MCF 10A (cell line): Measurements from ENCODE around the gene NEK6. TPM values are rescaled to one million over a fixed set of nuclear protein-coding genes. Genes with fewer than 3 reads are reported as not detected.

Source experiments
- BruUV-seq: library from RNA; stranded (reverse); fragments of 400-500 nt; replicated peaks from 2 replicates; lab custom pipeline; 2021; lab: Mats Ljungman, UMichigan
- CTCF ChIA-PET: fragments of 300-600 bp; sonication (Branson Sonifier 250); formaldehyde crosslinking; extraction: SDS; loops from one replicate; lab custom pipeline; 2021; ENCODE audit warnings: antibody characterized with exemption, inconsistent platforms; lab: Yijun Ruan, JAX
- POLR2A ChIA-PET: fragments of 300-600, 350-650 bp; sonication (Branson Sonifier 250); formaldehyde crosslinking; extraction: SDS; loops from one replicate; lab custom pipeline; 2020; ENCODE audit warnings: antibody characterized with exemption, inconsistent platforms; lab: Yijun Ruan, JAX
- DNase-seq: peaks from one replicate; pipeline ENCODE4 v3.0.0-alpha.2; 2018; ENCODE audit not compliant: unreplicated experiment
- H3K27ac Mint-ChIP-seq: one replicate; pipeline ENCODE4 v1.8.0; 2022; ENCODE audit warnings: mild to moderate bottlenecking, low read depth, mixed read lengths; ENCODE audit not compliant: unreplicated experiment
- H3K27me3 Mint-ChIP-seq: one replicate; pipeline ENCODE4 v1.8.0; 2022; ENCODE audit warnings: mixed read lengths; ENCODE audit not compliant: insufficient read depth, unreplicated experiment
- H3K36me3 Mint-ChIP-seq: one replicate; pipeline ENCODE4 v1.8.0; 2022; ENCODE audit warnings: mild to moderate bottlenecking, moderate library complexity, mixed read lengths; ENCODE audit not compliant: insufficient read depth, unreplicated experiment
- H3K4me1 Mint-ChIP-seq: one replicate; pipeline ENCODE4 v1.8.0; 2022; ENCODE audit warnings: mixed read lengths; ENCODE audit not compliant: insufficient read depth, unreplicated experiment
- H3K4me3 Mint-ChIP-seq: one replicate; pipeline ENCODE4 v1.8.0; 2022; ENCODE audit warnings: mild to moderate bottlenecking, moderate library complexity, mixed read lengths; ENCODE audit not compliant: unreplicated experiment
- H3K9me3 Mint-ChIP-seq: one replicate; pipeline ENCODE4 v1.8.0; 2022; ENCODE audit warnings: mixed read lengths; ENCODE audit not compliant: unreplicated experiment
- intact Hi-C: fragments of 100-400 bp; cut with micrococcal nuclease; formaldehyde crosslinking; loops from 2 replicates; pipeline ENCODE4 v1.14.1; 2022
- total RNA-seq: library from RNA; stranded (reverse); gene quantifications from 2 replicates; pipeline ENCODE4 v1.2.3, GENCODE V29; 2022
- TF ChIP-seq, protein P1 (sequence below): fragments of 200-600 bp; IDR thresholded peaks from one replicate; pipeline ENCODE4 v1.8.0; 2022; ENCODE audit warnings: antibody characterized with exemption, mild to moderate bottlenecking; ENCODE audit not compliant: unreplicated experiment

NEK6 gene
- total RNA-seq, 1 experiment from 2014 or later: 27.5 TPM

DNA sequence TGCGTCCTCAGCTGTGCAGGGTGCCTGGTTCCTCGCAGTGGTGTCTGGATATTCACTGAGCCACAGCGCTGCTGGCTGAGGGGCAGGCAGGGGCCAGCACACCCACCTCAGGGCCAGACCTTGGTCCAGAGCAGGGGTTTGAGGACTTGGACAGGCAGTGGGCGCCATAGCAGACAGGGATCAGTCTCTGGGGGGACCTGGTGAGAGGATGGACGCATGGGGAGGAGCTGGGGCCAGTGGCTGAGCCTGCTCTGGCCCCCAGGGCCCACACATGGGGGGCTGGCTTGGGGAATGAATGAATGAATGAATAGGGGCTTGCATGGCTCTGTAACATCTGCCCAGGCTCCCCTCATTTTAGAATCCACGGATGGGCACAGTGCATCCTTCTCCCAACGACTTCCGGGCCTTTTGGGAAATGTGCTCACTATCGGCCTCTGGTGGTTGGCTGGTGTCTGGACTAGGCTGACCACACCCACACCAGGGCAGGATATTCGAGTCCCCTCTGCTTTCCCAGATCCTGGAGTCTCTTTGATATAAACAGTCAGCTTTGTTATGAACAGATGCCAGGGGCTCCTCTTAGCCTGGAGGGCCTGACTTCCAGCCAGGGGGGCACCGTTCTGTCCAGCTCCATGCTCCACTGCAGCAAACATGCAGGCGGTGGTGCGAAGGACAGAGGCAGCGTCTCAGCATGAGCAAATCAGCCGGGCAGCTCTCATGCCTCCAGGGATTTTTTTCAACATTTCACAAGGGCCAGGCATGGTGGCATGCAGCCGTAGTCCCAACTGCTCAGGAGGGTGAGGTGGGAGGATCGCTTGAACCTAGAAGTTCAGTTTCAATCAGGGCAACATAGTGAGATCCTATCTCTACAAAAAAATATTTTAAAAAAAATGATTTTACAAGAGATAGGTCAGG, 62.6 kb downstream of the NEK6 start:
- Mint-ChIP-seq H3K4me3 (no peak overlapping the region), H3K9me3 (no peaks in the 10 kb centered on the region), H3K27ac (no peak overlapping the region), H3K36me3 (peaks cover 33% of the 10 kb centered on the region), H3K27me3 (no peaks in the 10 kb centered on the region), H3K4me1 (no peaks in the 10 kb centered on the region)
- CTCF ChIA-PET: interaction anchor here (0.6 to 2.6 kb wide), 9 partner anchors 9 to 739 kb away, joined by 3 to 11 read pairs (median 4); no protein-coding TSS in a partner anchor
- TF ChIP-seq, protein P1, sequence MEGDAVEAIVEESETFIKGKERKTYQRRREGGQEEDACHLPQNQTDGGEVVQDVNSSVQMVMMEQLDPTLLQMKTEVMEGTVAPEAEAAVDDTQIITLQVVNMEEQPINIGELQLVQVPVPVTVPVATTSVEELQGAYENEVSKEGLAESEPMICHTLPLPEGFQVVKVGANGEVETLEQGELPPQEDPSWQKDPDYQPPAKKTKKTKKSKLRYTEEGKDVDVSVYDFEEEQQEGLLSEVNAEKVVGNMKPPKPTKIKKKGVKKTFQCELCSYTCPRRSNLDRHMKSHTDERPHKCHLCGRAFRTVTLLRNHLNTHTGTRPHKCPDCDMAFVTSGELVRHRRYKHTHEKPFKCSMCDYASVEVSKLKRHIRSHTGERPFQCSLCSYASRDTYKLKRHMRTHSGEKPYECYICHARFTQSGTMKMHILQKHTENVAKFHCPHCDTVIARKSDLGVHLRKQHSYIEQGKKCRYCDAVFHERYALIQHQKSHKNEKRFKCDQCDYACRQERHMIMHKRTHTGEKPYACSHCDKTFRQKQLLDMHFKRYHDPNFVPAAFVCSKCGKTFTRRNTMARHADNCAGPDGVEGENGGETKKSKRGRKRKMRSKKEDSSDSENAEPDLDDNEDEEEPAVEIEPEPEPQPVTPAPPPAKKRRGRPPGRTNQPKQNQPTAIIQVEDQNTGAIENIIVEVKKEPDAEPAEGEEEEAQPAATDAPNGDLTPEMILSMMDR: peak; percentile 82
- intact Hi-C loops: loop anchor here (1.0 kb wide), 1 partner anchor 194 kb away; no protein-coding TSS in a partner anchor
- no TSS peak for BruUV-seq
- POLR2A ChIA-PET: no interaction called here
- peak; percentile 69 for DNase-seq

DNA sequence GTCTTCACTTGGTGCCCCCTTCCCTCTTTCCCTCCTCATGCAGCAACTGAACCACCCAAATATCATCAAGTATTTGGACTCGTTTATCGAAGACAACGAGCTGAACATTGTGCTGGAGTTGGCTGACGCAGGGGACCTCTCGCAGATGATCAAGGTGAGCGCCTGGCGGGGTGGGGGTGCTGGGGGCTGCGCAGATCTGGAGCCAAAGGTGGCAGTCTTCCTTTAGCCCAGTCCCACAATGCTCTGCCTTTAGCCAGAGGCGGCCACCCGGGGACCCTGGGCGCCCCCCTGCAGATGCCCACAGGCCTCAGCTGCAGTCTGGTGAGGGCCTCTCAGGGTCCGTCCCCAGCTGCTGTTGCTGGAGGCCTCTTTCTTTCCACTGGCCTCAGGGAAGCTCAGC, 63.7 kb downstream of the NEK6 start:
- Mint-ChIP-seq H3K4me3 (no peak overlapping the region), H3K4me1 (no peaks in the 10 kb centered on the region), H3K27ac (no peak overlapping the region), H3K36me3 (peaks cover 29% of the 10 kb centered on the region), H3K9me3 (no peaks in the 10 kb centered on the region), H3K27me3 (no peaks in the 10 kb centered on the region)
- ChIA-PET POLR2A (no interaction called here), CTCF (interaction anchor here (1.4 to 2.6 kb wide), 3 partner anchors 10 to 194 kb away, joined by 3 to 11 read pairs (median 10); no protein-coding TSS in a partner anchor)
- no TSS peak for BruUV-seq
- TF ChIP-seq, protein P1: no peak
- DNase-seq: no peak
- intact Hi-C loops: no loop called here

DNA sequence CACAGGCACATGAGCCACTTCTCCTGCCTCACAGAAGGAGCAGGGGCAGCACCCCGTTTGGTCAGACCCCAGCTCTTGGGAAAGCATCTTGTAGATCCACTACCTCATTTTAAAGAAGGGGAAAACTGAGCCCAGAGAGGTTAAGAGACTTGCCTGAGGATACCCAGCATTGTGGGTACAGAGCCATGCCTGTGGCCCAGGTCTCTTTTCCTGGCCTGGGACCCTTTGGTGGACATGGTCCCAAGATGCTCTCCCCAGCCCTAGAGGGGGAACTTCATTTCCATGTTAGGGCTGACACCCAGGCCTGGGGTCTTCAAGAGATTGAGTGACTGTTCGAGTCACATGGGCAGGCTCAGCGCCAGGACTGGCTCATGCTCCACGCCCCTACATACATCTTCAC, 64.2 kb downstream of the NEK6 start:
- no peak for DNase-seq
- BruUV-seq: no TSS peak
- H3K4me3 Mint-ChIP-seq: no peak overlapping the region
- TF ChIP-seq, protein P1: no peak
- no peaks in the 10 kb centered on the region for H3K27me3 Mint-ChIP-seq
- intact Hi-C loops: no loop called here
- no peaks in the 10 kb centered on the region for H3K4me1 Mint-ChIP-seq
- H3K9me3 Mint-ChIP-seq: no peaks in the 10 kb centered on the region
- CTCF ChIA-PET: interaction anchor here (0.5 to 2.6 kb wide), 3 partner anchors 8 to 195 kb away, joined by 3 to 10 read pairs (median 3); no protein-coding TSS in a partner anchor
- POLR2A ChIA-PET: no interaction called here
- no peak overlapping the region for H3K27ac Mint-ChIP-seq
- peaks cover 30% of the 10 kb centered on the region for H3K36me3 Mint-ChIP-seq
